GM21737 (cell line): Measurements from ENCODE around the gene KDELR3.

Experiments
- ATAC-seq: cut with Tn5 transposase; IDR thresholded peaks from one replicate; pipeline ENCODE4 v1.9.1; 2021; ENCODE audit warnings: mild to moderate bottlenecking, moderate library complexity; ENCODE audit not compliant: unreplicated experiment

Gene KDELR3

GRCh38 chr22:38467904-38468442 lies at the start of gene KDELR3:
KDELR3 (plus strand) TSS chr22:38468096; CDS start chr22:38468234, 138 bp downstream.
- ATAC-seq: no peak

GRCh38 chr22:38418589-38418988 lies 49.3 kb upstream of the KDELR3 start:
- ATAC-seq: no peak

- no peak for ATAC-seq
Observed at GRCh38 chr22:38419121-38419857, 48.6 kb upstream of the KDELR3 start.

DNA sequence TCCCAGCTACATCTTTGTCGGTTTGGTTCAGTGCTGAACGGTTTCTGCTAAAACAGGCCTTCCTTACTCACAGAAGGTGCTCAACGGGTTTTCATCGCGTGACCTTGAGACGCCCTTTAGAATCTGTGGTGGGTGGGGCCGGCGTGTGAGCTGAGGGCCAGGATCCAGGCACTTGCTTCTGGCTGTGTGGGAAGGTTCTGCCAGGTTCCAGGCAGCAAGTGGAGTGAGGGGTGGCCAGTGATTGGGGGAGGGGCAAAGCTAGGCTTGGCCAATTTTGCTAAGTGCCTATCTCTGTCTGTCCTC lies 48.1 kb upstream of the KDELR3 start:
- ATAC-seq: no peak

- no peak for ATAC-seq
Observed at GRCh38 chr22:38420734-38421133, 47.2 kb upstream of the KDELR3 start.

GRCh38 chr22:38422611-38423511 lies 45.0 kb upstream of the KDELR3 start:
- ATAC-seq: no peak

- no peak for ATAC-seq
Observed at GRCh38 chr22:38423512-38424503, 44.1 kb upstream of the KDELR3 start.

DNA sequence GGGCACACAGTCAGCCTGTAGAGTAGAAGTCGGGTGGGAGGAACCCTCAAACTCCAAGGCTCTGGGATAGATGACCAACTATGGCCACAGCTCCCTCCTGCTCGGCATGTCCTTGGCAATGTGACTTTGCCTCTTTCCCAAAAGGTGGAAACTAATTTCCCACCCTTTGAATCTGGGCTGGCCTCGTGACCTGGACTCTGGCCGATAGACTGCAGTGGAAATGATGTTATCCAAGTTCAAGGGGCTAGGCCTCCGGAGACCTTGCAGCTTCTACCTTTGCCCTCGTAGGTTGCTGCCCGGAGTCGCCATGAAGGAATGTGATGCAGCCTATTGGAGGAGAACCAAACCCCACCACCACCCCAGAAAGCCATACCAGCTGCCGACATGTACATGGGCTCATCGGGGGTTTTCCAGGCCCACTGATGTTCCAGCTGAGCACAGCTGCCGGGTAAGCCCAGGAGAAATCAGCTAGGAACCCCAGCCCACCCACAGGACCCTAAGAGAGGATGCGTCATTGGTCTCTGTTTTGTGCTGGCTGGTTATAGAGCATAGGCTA lies 43.3 kb upstream of the KDELR3 start:
- no peak for ATAC-seq

DNA sequence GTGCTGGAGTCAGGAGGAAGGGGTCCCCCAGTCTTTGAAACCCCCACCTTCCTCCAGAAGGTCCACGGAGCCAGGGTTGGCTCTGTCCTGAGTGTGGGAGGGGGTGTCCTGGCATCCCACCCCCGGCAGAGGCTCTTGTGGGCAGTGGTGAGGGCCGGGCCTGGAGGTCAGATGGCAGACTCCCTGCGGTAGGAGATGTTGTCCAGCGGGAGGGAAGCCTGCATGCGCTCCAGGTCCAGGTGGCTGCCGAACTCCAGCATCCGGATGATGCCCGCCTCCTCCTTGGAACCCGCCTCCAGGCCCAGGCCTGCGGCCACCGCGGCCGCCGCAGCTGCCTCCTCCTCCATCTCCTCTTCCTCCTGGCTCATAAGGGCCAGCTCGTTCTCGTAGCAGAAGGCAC lies 41.3 kb upstream of the KDELR3 start:
- no peak for ATAC-seq

- no peak for ATAC-seq
Observed at GRCh38 chr22:38427465-38427864, 40.4 kb upstream of the KDELR3 start.

DNA sequence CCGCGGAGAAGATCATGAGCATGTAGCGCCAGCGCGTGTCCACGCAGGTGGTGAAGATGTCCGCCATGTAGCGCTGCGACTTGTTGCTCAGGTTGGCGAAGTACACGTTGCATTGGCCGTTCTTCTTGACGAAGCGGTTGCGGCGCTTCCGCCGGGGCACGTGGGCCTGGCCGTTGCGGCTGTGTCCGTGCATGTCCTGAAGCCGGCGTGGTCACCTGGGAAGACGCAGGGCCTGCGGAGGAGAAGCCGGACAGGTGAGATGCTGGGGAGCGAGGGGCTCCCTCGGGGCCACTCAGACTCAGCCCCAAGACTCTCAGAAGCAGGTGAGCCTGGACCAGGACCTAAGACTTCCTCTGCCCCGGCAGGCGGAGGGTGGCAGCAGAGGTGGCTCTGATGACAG lies 40.0 kb upstream of the KDELR3 start:
- ATAC-seq: no peak

DNA sequence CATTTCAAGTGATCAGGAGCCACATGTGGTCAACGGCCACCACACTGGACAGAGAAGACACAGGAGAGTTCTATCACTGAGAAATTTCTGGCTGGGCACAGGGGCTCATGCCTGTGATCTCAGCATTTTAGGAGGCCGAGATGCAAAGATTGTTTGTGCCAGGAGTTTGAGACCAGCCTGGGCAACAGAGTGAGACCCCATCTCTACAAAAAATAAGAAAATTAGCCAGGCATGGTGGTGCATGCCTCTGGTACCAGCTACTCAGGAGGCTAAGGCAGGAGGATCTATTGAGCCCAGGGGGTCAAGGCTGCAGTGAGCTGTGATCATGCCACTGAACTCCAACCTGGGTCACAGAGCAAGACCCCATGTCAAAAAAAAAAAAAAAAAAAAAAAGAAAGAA lies 39.2 kb upstream of the KDELR3 start:
- no peak for ATAC-seq

DNA sequence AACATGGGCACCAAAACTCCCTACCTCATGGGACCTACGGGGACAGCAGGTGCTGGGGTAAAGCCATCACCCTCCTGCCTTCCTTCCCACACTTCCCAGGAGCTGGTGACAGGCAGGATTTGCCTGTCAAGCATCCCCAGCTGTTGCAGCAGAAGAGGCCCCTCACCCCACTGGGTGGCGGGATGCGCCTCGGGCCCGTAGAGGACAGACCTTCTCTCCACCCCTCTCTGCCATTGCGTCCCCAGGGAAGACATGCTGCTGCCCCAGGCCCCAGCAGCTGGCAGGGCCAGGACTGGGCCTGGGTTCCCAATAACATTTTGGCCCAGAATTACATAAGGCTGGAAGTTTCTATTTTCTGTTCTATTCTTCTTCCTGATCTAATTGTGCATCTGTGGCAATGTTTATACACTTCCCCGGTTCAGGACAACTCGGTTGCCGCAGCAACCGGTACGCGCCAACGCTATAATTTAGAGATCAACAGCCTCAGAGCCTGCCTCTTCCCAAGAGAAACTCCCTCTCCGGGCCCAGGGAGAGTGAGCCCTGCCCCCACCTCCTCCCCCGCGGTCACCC lies 38.3 kb upstream of the KDELR3 start:
- ATAC-seq: no peak

GRCh38 chr22:38431266-38432010 lies 36.5 kb upstream of the KDELR3 start:
- ATAC-seq: no peak

DNA sequence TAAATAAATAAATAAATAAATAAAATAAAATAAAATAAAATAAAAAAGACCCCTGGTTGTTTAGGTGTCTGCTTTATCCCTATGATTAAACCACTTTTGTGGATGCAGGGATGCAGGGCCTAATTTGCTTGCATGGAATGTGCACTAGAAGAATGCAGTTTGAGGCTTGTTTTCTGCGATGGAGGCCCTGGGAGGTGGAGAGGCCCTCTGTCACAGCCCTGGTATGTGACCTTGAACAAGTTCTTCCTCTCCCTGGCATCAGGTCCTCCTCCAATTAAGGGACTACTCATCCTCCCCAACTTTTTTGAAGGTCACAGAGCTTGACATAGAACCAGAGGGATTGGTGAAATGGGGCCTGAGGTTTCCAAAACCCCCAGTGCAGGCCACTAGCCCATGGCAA lies 35.6 kb upstream of the KDELR3 start:
- ATAC-seq: no peak

GRCh38 chr22:38433871-38434270 lies 34.0 kb upstream of the KDELR3 start:
- ATAC-seq: no peak

DNA sequence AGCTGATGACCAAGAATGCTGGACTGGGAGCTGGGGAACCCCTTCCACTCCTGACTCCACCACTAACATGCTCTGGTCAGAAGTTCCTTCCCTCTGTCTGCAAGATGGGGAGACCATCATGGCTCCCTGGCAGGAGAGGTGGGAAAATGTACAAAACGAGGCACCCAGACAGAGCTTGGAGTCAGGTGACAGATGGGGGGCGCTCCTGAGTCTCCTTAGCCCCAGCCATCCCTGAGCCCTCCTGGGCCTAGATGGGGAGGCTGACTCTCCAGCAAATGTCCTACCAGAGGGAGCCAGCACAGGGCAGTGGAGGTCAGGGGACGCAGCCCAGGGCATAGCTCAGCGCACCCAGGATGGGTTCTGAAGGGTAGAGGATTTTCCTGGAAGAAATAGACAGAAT lies 32.9 kb upstream of the KDELR3 start:
- no peak for ATAC-seq

- ATAC-seq: no peak
Observed at GRCh38 chr22:38435965-38436364, 31.9 kb upstream of the KDELR3 start.

- no peak for ATAC-seq
Observed at GRCh38 chr22:38436629-38437395, 31.1 kb upstream of the KDELR3 start.
